Measurements from ENCODE around the gene DDX43.

The DDX43 gene

DNA sequence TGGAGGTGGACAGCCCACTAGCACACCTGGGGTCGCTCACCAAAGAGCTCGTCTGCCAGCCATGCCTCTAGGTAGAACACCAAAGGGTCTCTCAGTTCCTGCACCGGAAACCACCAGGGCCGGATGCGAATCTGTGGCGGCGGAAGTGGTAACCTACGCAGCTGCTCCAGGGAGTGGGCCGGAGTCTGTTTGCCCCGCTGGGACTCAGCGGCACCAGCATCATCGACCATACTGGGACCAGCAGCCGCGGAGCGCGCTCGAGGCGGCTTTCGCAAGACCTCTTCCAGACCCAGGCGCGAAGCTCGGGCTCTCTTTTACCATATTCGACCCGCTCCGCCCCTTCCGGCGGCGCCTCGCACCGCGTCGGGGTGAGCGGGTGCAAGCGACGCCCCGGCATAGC, 25.1 kb upstream of the DDX43 start, which contains the start of gene OOEP:
Gene OOEP, minus strand, starts transcription at position 335 of the 400 bp plus-strand sequence. Its CDS starts 105 bp downstream, at position 230.
- no peak within 1 kb of the TSS for H2BK5ac ChIP-seq (ENCODE audit: low read depth, low read length, poor library complexity)
- H4K8ac ChIP-seq (ENCODE audit: low read depth, low read length): no peak within 1 kb of the TSS
- H3K4ac ChIP-seq (ENCODE audit: low read depth, low read length): no peak within 1 kb of the TSS
- no peaks in the 10 kb centered on the region for H3K79me1 ChIP-seq (ENCODE audit: low read length)
- H4K12ac ChIP-seq (ENCODE audit: low read depth, low read length): no peak within 1 kb of the TSS
- WGBS (ENCODE audit: extremely low coverage, insufficient coverage, insufficient read length): no CpG with 5 or more reads among the region's 36 CpGs
- H3K9me3 ChIP-seq (ENCODE audit: insufficient read depth, low read depth, low read length): peaks cover 6% of the 10 kb centered on the region
- H2AFZ ChIP-seq (ENCODE audit: insufficient read depth, low read length, poor library complexity): no peak within 1 kb of the TSS
- H3K36me3 ChIP-seq (ENCODE audit: control insufficient read depth in 1 of 2, insufficient read depth in 2 of 2, low read length in 2 of 2): no peaks in the 10 kb centered on the region
- no peak within 1 kb of the TSS for H3K18ac ChIP-seq (ENCODE audit: low read length)
- DNase-seq: no peak
- no peak within 1 kb of the TSS for H3K9ac ChIP-seq (ENCODE audit: low read length)
- no peak within 1 kb of the TSS for H2BK120ac ChIP-seq (ENCODE audit: insufficient read depth, low read length, poor library complexity)
- no peak within 1 kb of the TSS for H4K91ac ChIP-seq (ENCODE audit: low read depth, low read length)
- H3K27me3 ChIP-seq (ENCODE audit: insufficient read depth, low read length): peaks cover 2% of the 10 kb centered on the region
- H3K27ac ChIP-seq (ENCODE audit: low read depth, low read length): no peak within 1 kb of the TSS
- H3K14ac ChIP-seq (ENCODE audit: low read length): no peak within 1 kb of the TSS
- no peaks in the 10 kb centered on the region for H3K4me1 ChIP-seq (ENCODE audit: control insufficient read depth in 1 of 2, insufficient read depth in 2 of 2, low read length in 2 of 2)
- H3K79me2 ChIP-seq (ENCODE audit: control insufficient read depth, insufficient read depth, low read length, poor library complexity): no peaks in the 10 kb centered on the region
- no peak within 1 kb of the TSS for H3K4me2 ChIP-seq (ENCODE audit: low read length)
- no peak within 1 kb of the TSS for H2AK5ac ChIP-seq (ENCODE audit: low read length)
- H3K4me3 ChIP-seq (ENCODE audit: low read depth, low read length): no peak within 1 kb of the TSS
- H2BK12ac ChIP-seq (ENCODE audit: low read length): no peak within 1 kb of the TSS
- H3K23ac ChIP-seq (ENCODE audit: low read length): no peak within 1 kb of the TSS

- no peaks in the 10 kb centered on the region for H3K36me3 ChIP-seq (ENCODE audit: control insufficient read depth in 1 of 2, insufficient read depth in 2 of 2, low read length in 2 of 2)
- no peak overlapping the region for H3K18ac ChIP-seq (ENCODE audit: low read length)
- H3K9ac ChIP-seq (ENCODE audit: low read length): no peak overlapping the region
- no peak overlapping the region for H3K23ac ChIP-seq (ENCODE audit: low read length)
- no peaks in the 10 kb centered on the region for H3K79me2 ChIP-seq (ENCODE audit: control insufficient read depth, insufficient read depth, low read length, poor library complexity)
- H3K27me3 ChIP-seq (ENCODE audit: insufficient read depth, low read length): peaks cover 2% of the 10 kb centered on the region
- no peak overlapping the region for H2BK5ac ChIP-seq (ENCODE audit: low read depth, low read length, poor library complexity)
- H4K12ac ChIP-seq (ENCODE audit: low read depth, low read length): no peak overlapping the region
- no CpG with 5 or more reads among the region's 4 CpGs for WGBS (ENCODE audit: extremely low coverage, insufficient coverage, insufficient read length)
- H3K9me3 ChIP-seq (ENCODE audit: insufficient read depth, low read depth, low read length): peaks cover 6% of the 10 kb centered on the region
- H4K91ac ChIP-seq (ENCODE audit: low read depth, low read length): no peak overlapping the region
- no peak overlapping the region for H2AFZ ChIP-seq (ENCODE audit: insufficient read depth, low read length, poor library complexity)
- H2BK120ac ChIP-seq (ENCODE audit: insufficient read depth, low read length, poor library complexity): no peak overlapping the region
- no peak overlapping the region for H3K4me2 ChIP-seq (ENCODE audit: low read length)
- no peak overlapping the region for H2AK5ac ChIP-seq (ENCODE audit: low read length)
- H4K8ac ChIP-seq (ENCODE audit: low read depth, low read length): no peak overlapping the region
- H3K4me3 ChIP-seq (ENCODE audit: low read depth, low read length): no peak overlapping the region
- H3K79me1 ChIP-seq (ENCODE audit: low read length): no peaks in the 10 kb centered on the region
- H2BK12ac ChIP-seq (ENCODE audit: low read length): no peak overlapping the region
- DNase-seq: no peak
- no peak overlapping the region for H3K4ac ChIP-seq (ENCODE audit: low read depth, low read length)
- H3K4me1 ChIP-seq (ENCODE audit: control insufficient read depth in 1 of 2, insufficient read depth in 2 of 2, low read length in 2 of 2): no peaks in the 10 kb centered on the region
- no peak overlapping the region for H3K14ac ChIP-seq (ENCODE audit: low read length)
- no peak overlapping the region for H3K27ac ChIP-seq (ENCODE audit: low read depth, low read length)
Observed at GRCh38 chr6:73371984-73372383, 22.6 kb upstream of the DDX43 start.

DNA sequence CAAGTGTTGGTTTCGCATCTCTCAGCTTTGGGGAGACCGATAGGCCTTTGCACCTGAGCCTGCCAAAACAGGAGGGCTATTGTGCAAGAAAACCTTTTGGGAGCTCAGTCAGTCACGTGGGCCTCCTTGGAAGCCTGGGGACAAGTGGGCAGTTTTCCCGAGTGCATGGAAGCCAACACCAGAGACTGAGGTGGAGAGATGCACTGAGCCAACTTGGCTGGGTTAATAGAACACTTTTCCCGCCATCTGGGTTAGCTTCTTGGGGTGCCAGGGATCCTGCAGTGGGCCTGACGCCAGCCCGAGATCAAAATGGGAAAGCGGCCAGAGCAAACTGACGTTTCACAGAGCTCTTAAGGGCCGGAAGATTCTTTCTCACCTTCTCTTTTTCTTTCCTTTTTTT, 22.1 kb upstream of the DDX43 start:
- Histone ChIP-seq H3K36me3 (ENCODE audit: control insufficient read depth in 1 of 2, insufficient read depth in 2 of 2, low read length in 2 of 2) (no peaks in the 10 kb centered on the region), H3K4me2 (ENCODE audit: low read length) (no peak overlapping the region), H3K79me2 (ENCODE audit: control insufficient read depth, insufficient read depth, low read length, poor library complexity) (no peaks in the 10 kb centered on the region), H3K14ac (ENCODE audit: low read length) (no peak overlapping the region), H3K9me3 (ENCODE audit: insufficient read depth, low read depth, low read length) (peaks cover 6% of the 10 kb centered on the region), H4K12ac (ENCODE audit: low read depth, low read length) (no peak overlapping the region), H2BK12ac (ENCODE audit: low read length) (no peak overlapping the region), H3K4me3 (ENCODE audit: low read depth, low read length) (no peak overlapping the region), H2BK120ac (ENCODE audit: insufficient read depth, low read length, poor library complexity) (no peak overlapping the region), H3K4me1 (ENCODE audit: control insufficient read depth in 1 of 2, insufficient read depth in 2 of 2, low read length in 2 of 2) (no peaks in the 10 kb centered on the region), H4K8ac (ENCODE audit: low read depth, low read length) (no peak overlapping the region), H3K9ac (ENCODE audit: low read length) (no peak overlapping the region), H3K27me3 (ENCODE audit: insufficient read depth, low read length) (peaks cover 2% of the 10 kb centered on the region), H2AK5ac (ENCODE audit: low read length) (no peak overlapping the region), H2AFZ (ENCODE audit: insufficient read depth, low read length, poor library complexity) (no peak overlapping the region), H3K27ac (ENCODE audit: low read depth, low read length) (no peak overlapping the region), H3K4ac (ENCODE audit: low read depth, low read length) (no peak overlapping the region), H3K23ac (ENCODE audit: low read length) (no peak overlapping the region), H3K79me1 (ENCODE audit: low read length) (no peaks in the 10 kb centered on the region), H3K18ac (ENCODE audit: low read length) (no peak overlapping the region), H4K91ac (ENCODE audit: low read depth, low read length) (no peak overlapping the region), H2BK5ac (ENCODE audit: low read depth, low read length, poor library complexity) (no peak overlapping the region)
- WGBS (ENCODE audit: extremely low coverage, insufficient coverage, insufficient read length): no CpG with 5 or more reads among the region's 10 CpGs
- no peak for DNase-seq

DNA sequence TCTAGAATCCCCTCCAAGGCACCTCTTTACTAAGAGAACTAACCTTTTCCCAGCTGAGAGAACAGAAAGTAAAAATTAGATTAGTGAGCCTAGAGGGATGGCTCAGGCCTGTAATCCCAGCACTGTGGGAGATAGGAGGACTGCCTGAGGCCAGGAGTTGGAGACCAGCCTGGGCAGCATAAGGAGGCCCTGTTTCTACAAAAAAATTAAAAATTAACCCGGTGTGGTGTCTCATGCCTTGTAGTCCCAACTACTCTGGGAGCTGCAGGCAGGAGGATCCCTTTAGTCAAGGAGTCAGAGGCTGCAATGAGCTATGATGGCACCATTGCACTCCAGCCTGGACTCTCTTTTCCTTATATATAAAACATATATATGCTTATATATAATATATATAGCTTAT, 19.4 kb upstream of the DDX43 start:
- Histone ChIP-seq H3K4me1 (ENCODE audit: control insufficient read depth in 1 of 2, insufficient read depth in 2 of 2, low read length in 2 of 2) (no peaks in the 10 kb centered on the region), H3K27ac (ENCODE audit: low read depth, low read length) (no peak overlapping the region), H3K4me2 (ENCODE audit: low read length) (no peak overlapping the region), H2AK5ac (ENCODE audit: low read length) (no peak overlapping the region), H4K91ac (ENCODE audit: low read depth, low read length) (no peak overlapping the region), H3K36me3 (ENCODE audit: control insufficient read depth in 1 of 2, insufficient read depth in 2 of 2, low read length in 2 of 2) (no peaks in the 10 kb centered on the region), H3K9me3 (ENCODE audit: insufficient read depth, low read depth, low read length) (peaks cover 6% of the 10 kb centered on the region), H3K4me3 (ENCODE audit: low read depth, low read length) (no peak overlapping the region), H3K9ac (ENCODE audit: low read length) (no peak overlapping the region), H3K4ac (ENCODE audit: low read depth, low read length) (no peak overlapping the region), H3K79me2 (ENCODE audit: control insufficient read depth, insufficient read depth, low read length, poor library complexity) (no peaks in the 10 kb centered on the region), H3K14ac (ENCODE audit: low read length) (no peak overlapping the region), H3K79me1 (ENCODE audit: low read length) (no peaks in the 10 kb centered on the region), H2BK5ac (ENCODE audit: low read depth, low read length, poor library complexity) (no peak overlapping the region), H3K18ac (ENCODE audit: low read length) (no peak overlapping the region), H3K23ac (ENCODE audit: low read length) (no peak overlapping the region), H3K27me3 (ENCODE audit: insufficient read depth, low read length) (no peaks in the 10 kb centered on the region), H2AFZ (ENCODE audit: insufficient read depth, low read length, poor library complexity) (no peak overlapping the region), H2BK12ac (ENCODE audit: low read length) (no peak overlapping the region), H4K8ac (ENCODE audit: low read depth, low read length) (no peak overlapping the region), H4K12ac (ENCODE audit: low read depth, low read length) (no peak overlapping the region), H2BK120ac (ENCODE audit: insufficient read depth, low read length, poor library complexity) (no peak overlapping the region)
- WGBS (ENCODE audit: extremely low coverage, insufficient coverage, insufficient read length): no CpG with 5 or more reads among the region's 1 CpG
- no peak for DNase-seq

Data from trophoblast cell (in vitro differentiated cells and primary cell).